ENCODE results near the gene TCP11L1.

DNA sequence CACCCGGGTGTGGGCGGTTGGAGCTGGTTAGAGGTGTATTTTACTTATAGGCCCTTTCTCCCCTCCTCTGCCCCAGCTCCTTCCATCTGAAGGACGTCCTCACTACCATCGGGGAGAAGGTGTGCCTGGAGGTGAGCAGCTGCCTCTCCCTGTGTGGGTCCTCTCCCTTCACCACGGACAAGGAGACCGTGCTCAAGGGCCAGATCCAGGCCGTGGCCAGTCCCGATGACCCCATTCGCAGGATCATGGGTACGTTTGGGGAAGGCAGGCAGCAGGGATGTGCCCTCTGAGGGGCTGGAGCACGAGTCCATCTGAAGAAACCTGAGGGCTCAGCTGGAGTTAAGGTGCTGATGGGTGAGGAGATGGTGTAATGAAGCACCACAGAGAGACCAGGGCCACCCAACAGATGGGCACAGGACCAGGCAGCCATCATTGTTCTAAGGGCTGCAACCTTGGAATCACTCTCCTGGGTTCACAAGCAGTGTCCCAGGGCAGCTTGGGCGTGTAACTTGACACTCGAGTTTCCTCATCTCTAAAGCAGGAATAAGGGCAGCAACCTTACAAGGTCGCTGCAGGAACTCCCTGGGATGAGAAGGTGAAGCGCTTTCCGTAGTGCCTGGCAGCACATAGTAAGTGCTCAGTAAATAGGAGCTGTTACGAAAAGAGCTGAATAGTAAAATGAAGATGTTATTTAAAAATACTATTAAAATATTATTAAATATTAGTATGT, 29.4 kb downstream of the TCP11L1 start:
- TF ChIP-seq CTCF (IDR thresholded peaks at IDR 0.05) (no peak), POLR2A (IDR thresholded peaks at IDR 0.05) (no peak)
